ENCODE measurements around the gene DLL3. TPM values are rescaled to one million over a fixed set of nuclear protein-coding genes. Genes with fewer than 3 reads are reported as not detected.
A peak's percentile ranks its signal among the peaks of the same experiment; 100 is the strongest.

Gene DLL3
- total RNA-seq, 1 experiment from 2014 or later, result 3.8 TPM

DNA sequence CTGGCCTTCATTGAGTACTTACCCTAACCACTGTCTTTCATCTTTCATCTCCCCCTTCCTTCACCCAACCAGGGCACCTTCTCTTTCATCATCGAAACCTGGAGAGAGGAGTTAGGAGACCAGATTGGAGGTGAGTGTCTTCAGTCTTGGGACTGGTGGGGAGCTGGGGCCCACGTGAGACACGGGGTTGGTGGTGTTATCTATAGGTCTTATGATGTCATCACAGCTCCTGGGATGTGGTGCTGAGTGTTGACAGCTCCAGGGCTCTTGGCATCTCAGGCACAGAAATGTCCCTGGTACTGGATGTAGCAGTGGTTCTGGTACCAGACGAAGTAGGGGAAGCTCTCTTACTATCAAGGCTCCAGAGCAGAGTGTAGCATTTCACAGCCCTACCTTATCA is 1.8 kb downstream of the DLL3 start:
- H3K9me3 ChIP-seq (replicated peaks), result no peaks in the 10 kb centered on the region
- DNase-seq, result no peak
- peaks cover 3% of the 10 kb centered on the region; the same call in 1 of the 2 replicates for H3K4me1 ChIP-seq
- H3K36me3 ChIP-seq, result no peaks in the 10 kb centered on the region
- H3K27ac ChIP-seq, result no peak overlapping the region
- H3K27me3 ChIP-seq, result peaks cover 15% of the 10 kb centered on the region
- H3K4me3 ChIP-seq, result no peak overlapping the region

DNA sequence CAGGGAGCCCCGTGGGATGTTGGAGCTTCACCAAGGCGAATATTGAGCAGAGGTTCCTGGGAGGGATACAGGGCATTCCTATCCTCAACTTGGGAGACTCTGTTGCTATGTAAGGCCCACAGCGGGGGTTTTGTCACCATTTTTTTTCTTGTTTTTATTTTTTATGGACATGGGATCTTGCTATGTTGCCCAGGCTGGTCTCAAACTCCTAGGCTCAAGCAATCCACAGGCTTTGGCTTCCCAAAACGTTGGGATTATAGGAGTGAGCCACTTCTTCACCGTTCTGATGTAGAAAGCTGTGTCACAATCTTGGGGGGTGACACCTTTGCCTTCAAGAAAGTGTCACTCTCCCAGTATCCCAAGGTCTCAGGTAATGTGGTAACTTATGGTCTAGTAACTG is 2.6 kb downstream of the DLL3 start:
- no peak for DNase-seq
- no peaks in the 10 kb centered on the region for H3K9me3 ChIP-seq (replicated peaks)
- no peak overlapping the region for H3K27ac ChIP-seq
- no peak overlapping the region for H3K4me3 ChIP-seq
- no peaks in the 10 kb centered on the region for H3K36me3 ChIP-seq
- peaks cover 22% of the 10 kb centered on the region for H3K27me3 ChIP-seq
- peaks cover 3% of the 10 kb centered on the region; the same call in 1 of the 2 replicates for H3K4me1 ChIP-seq

DNA sequence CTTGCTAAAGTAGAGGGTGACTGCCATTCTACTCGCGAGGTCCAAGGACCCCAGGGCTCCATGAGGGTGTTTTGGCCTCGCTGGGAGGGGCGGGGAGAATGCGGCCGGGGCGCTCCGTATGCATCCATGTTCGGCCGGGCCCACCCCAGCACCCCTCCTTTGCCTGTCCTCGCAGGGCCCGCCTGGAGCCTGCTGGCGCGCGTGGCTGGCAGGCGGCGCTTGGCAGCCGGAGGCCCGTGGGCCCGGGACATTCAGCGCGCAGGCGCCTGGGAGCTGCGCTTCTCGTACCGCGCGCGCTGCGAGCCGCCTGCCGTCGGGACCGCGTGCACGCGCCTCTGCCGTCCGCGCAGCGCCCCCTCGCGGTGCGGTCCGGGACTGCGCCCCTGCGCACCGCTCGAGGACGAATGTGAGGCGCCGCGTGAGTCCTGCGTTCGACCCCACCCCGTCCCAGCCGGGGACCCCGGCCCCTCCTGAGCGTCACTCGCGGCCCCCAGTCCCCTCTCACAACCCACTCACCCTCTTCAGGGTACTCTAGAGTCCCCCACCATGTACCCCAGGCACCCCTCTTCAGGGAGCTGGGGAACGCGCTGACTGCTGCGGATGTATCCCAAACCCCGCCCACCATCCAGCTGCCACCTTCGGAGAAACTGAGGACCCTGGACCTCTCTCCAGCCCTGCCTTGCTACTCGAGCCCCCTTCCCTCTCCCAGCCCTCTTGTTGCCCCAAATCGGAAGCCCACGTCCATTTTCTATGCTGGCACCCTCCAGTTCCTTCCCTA is 4.1 kb downstream of the DLL3 start:
- H3K9me3 ChIP-seq (replicated peaks), result no peaks in the 10 kb centered on the region
- DNase-seq, result no peak
- peaks cover 26% of the 10 kb centered on the region for H3K27me3 ChIP-seq
- H3K4me1 ChIP-seq, result peaks cover 7% of the 10 kb centered on the region; the same call in 1 of the 2 replicates
- H3K27ac ChIP-seq, result no peak overlapping the region
- H3K36me3 ChIP-seq, result no peaks in the 10 kb centered on the region
- no peak overlapping the region for H3K4me3 ChIP-seq

DNA sequence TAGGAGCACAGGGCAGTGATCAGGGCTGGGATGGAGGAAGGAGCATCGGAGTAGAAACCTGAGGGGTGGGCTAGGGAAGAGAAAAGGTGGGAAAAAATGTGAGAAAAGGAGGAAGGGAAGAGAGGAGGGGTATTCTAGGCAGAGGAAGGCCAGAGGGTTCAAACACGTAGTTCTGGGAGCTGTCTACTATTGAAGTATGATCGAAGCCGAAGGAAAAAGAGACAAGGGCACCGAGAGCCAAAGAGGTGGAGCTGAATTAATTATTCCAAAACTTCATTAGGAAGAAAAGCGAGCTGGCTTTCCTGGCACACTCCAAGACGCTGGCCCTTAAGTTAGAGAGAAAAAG is 7.8 kb downstream of the DLL3 start:
- no peaks in the 10 kb centered on the region for H3K36me3 ChIP-seq
- peaks cover 6% of the 10 kb centered on the region; the same call in 1 of the 2 replicates for H3K4me1 ChIP-seq
- no peak for DNase-seq
- no peak overlapping the region for H3K27ac ChIP-seq
- H3K4me3 ChIP-seq, result peak overlapping the region; percentile 63
- no peaks in the 10 kb centered on the region for H3K9me3 ChIP-seq (replicated peaks)
- peaks cover 21% of the 10 kb centered on the region for H3K27me3 ChIP-seq

DNA sequence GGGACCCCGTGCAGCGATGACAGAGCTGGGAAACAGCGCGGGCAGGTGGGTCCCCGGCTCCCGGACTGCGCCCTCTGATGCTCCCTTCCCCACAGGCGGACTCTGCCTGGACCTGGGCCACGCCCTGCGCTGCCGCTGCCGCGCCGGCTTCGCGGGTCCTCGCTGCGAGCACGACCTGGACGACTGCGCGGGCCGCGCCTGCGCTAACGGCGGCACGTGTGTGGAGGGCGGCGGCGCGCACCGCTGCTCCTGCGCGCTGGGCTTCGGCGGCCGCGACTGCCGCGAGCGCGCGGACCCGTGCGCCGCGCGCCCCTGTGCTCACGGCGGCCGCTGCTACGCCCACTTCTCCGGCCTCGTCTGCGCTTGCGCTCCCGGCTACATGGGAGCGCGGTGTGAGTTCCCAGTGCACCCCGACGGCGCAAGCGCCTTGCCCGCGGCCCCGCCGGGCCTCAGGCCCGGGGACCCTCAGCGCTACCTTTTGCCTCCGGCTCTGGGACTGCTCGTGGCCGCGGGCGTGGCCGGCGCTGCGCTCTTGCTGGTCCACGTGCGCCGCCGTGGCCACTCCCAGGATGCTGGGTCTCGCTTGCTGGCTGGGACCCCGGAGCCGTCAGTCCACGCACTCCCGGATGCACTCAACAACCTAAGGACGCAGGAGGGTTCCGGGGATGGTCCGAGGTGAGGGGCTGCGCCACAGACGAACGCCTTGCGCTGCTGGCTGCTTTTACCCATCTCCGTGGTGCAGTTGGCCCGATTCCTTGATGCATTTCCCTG is 8.4 kb downstream of the DLL3 start:
- peak; percentile 80 to 87 for DNase-seq
- Histone ChIP-seq H3K4me1 (peaks cover 6% of the 10 kb centered on the region; the same call in 1 of the 2 replicates), H3K27ac (no peak overlapping the region), H3K27me3 (peaks cover 21% of the 10 kb centered on the region), H3K36me3 (no peaks in the 10 kb centered on the region), H3K9me3 (replicated peaks) (no peaks in the 10 kb centered on the region), H3K4me3 (peak overlapping the region; percentile 63)

DNA sequence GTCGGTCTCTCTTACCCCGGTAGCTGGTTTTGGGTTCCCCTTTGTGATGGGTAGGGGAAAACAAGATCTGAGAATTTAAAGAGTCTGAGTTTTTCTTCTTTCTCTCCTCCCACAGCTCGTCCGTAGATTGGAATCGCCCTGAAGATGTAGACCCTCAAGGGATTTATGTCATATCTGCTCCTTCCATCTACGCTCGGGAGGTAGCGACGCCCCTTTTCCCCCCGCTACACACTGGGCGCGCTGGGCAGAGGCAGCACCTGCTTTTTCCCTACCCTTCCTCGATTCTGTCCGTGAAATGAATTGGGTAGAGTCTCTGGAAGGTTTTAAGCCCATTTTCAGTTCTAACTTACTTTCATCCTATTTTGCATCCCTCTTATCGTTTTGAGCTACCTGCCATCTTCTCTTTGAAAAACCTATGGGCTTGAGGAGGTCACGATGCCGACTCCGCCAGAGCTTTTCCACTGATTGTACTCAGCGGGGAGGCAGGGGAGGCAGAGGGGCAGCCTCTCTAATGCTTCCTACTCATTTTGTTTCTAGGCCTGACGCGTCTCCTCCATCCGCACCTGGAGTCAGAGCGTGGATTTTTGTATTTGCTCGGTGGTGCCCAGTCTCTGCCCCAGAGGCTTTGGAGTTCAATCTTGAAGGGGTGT is 9.1 kb downstream of the DLL3 start:
- Histone ChIP-seq H3K27ac (no peak overlapping the region), H3K9me3 (replicated peaks) (no peaks in the 10 kb centered on the region), H3K4me1 (peaks cover 6% of the 10 kb centered on the region; the same call in 1 of the 2 replicates), H3K27me3 (peaks cover 21% of the 10 kb centered on the region), H3K36me3 (no peaks in the 10 kb centered on the region), H3K4me3 (peak overlapping the region; percentile 63)
- DNase-seq, result no peak

DNA sequence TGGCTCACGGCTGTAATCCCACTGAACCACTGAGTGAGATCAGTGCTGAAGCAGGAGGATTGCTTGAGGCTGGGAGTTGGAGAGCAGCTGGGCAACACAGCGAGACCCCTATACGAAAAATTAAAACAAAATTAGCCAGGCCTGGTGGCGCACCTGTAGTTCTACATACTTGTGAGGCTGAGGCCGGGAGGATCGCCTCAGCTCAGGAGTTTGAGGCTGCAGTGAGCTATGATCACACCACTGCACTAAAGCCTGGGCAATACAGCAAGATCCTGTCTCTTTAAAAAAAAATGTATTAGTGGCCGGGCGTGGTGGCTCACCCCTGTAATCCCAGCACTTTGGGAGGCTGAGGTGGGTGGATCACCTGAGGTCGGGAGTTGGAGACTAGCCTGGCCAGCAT is 9.9 kb downstream of the DLL3 start:
- no peak for DNase-seq
- H3K27ac ChIP-seq, result no peak overlapping the region
- peaks cover 24% of the 10 kb centered on the region for H3K27me3 ChIP-seq
- H3K36me3 ChIP-seq, result no peaks in the 10 kb centered on the region
- H3K4me3 ChIP-seq, result no peak overlapping the region
- H3K9me3 ChIP-seq (replicated peaks), result no peaks in the 10 kb centered on the region
- H3K4me1 ChIP-seq, result peaks cover 6% of the 10 kb centered on the region; the same call in 1 of the 2 replicates

DNA sequence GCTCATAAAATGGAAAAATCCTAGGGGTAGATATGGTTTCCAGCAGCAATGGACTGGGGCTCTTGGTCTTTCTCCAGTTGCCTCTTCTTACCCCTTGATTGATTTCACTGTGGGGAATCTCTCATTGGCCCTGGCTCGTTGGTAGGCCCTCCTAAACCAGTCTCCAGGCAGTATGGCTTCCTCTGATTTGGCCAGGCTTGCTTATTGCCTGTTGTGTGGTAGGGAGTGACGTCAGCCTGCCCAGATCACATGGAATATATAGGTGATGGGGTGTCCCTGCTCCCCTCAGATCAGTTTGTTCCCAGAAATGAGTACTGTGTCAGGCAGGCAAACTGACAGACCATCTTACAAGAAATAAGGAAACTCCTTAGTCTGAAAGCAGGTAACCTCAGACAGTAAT is 10.5 kb downstream of the DLL3 start:
- no peaks in the 10 kb centered on the region for H3K9me3 ChIP-seq (replicated peaks)
- H3K27me3 ChIP-seq, result peaks cover 27% of the 10 kb centered on the region
- H3K36me3 ChIP-seq, result no peaks in the 10 kb centered on the region
- H3K4me1 ChIP-seq, result peaks cover 6% of the 10 kb centered on the region; the same call in 1 of the 2 replicates
- DNase-seq, result no peak
- no peak overlapping the region for H3K4me3 ChIP-seq
- no peak overlapping the region for H3K27ac ChIP-seq

DNA sequence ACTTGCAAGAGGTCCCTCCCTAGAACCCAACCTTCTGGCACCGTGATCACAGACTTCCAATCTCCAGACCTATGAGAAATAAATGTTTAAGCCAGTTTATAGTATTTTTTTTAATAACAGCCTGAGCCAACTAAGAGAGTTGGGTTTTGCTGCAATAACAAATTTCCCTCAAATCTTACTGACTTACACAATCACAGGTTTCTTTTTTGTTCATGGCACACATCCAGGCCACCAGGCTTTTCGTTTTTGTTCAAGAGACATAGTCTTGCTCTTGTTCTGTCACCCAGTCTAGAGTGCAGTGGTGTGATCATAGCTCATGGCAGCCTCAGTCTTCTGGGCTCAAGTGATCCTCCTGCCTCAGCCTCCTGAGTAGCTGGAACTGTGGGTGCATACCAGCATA is 14.2 kb downstream of the DLL3 start:
- H3K4me3 ChIP-seq, result no peak overlapping the region
- peaks cover 30% of the 10 kb centered on the region for H3K27me3 ChIP-seq
- DNase-seq, result no peak
- no peaks in the 10 kb centered on the region for H3K36me3 ChIP-seq
- H3K4me1 ChIP-seq, result peaks cover 6% of the 10 kb centered on the region; the same call in 1 of the 2 replicates
- no peak overlapping the region for H3K27ac ChIP-seq
- H3K9me3 ChIP-seq (replicated peaks), result no peaks in the 10 kb centered on the region

DNA sequence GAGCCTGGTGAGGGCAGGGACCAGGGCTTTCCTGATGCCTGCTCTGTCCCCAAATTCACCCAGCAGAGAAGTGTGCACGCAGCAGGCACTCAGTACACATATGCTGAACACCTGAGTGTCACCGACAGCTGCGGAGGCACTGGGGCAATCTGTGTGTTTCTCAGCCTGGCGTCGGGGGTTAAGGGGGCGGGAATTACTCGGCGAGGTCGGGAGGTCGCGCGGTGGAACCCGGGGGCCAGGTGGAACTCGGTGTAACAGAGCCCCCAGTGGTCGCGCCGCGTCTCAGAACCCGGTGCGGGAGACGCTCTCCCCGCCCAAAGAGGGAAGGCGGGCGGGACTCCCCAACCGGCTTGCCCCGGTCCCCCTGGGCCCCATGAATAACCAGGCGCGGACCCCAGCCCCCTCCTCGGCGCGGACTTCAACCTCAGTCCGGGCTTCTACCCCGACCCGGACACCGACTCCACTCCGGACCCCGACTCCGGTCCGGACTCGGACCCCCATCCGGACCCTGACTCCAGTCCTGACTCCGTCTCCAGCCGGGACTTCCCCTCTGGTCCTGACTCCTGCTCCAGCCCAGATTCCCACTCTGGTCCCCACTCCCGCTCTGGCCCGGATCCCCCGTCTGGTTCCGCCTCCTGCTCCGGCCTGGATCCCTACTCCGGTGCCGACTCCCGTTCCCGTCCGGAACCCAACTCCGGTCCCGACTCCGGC is 16.2 kb downstream of the DLL3 start, which contains the start of gene SELENOV:
SELENOV (plus strand) TSS at position 300 of the 711 bp plus-strand sequence; CDS start at position 374, 74 bp downstream.
- Histone ChIP-seq H3K4me1 (peaks cover 5% of the 10 kb centered on the region; the same call in 1 of the 2 replicates), H3K9me3 (replicated peaks) (no peaks in the 10 kb centered on the region), H3K36me3 (no peaks in the 10 kb centered on the region), H3K27ac (no peak within 1 kb of the TSS), H3K4me3 (peak within 1 kb of the TSS; percentile 55), H3K27me3 (peaks cover 25% of the 10 kb centered on the region)
- peak; percentile 79 to 86 for DNase-seq

DNA sequence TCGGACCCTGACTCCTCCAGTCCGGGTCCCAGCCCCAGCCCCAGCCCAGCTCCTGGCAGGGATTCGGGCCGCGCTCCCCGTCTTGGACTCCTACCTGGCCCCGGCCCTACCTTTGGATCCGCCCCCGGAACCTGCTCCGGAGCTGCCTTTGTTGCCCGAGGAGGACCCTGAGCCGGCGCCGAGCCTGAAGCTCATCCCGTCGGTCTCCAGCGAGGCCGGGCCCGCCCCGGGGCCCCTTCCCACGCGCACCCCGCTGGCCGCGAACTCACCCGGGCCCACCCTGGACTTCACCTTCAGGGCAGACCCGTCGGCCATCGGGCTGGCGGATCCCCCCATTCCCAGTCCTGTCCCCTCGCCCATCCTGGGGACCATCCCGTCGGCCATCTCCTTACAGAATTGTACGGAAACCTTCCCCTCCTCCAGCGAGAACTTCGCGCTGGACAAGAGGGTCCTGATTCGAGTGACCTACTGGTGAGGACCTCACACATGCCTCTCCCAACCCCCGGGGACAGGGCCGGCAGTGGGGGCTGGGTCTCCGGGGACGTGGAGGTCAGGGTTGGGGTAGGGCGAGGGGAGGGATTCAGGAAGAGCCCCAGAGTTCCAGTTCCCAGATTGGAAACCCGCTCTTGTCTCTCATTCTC is 16.9 kb downstream of the DLL3 start:
- no peak overlapping the region for H3K27ac ChIP-seq
- H3K4me3 ChIP-seq, result peak overlapping the region; percentile 55
- peaks cover 5% of the 10 kb centered on the region; the same call in 1 of the 2 replicates for H3K4me1 ChIP-seq
- peaks cover 25% of the 10 kb centered on the region for H3K27me3 ChIP-seq
- DNase-seq, result no peak
- no peaks in the 10 kb centered on the region for H3K36me3 ChIP-seq
- H3K9me3 ChIP-seq (replicated peaks), result no peaks in the 10 kb centered on the region

DNA sequence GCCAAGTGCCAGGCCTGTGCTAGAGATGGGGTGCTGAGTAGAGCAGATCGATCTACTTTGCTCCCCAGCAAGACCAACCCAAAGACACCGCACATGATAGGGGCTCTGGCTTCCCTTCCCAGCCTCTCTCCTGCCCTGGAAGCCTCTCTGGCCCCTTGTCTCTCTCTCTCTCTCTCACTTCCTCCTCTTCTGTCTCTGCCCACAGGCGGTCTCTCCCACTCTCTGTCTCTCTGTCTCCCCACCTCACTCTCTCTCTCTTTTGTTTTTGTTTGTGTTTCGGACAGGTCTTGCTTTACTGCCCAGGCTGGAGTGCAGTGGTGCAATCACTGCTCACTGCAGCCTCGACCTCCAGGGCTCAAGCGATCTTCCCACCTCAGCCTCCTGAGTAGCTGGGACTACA is 17.5 kb downstream of the DLL3 start:
- no peaks in the 10 kb centered on the region for H3K36me3 ChIP-seq
- no peak overlapping the region for H3K27ac ChIP-seq
- H3K9me3 ChIP-seq (replicated peaks), result no peaks in the 10 kb centered on the region
- H3K27me3 ChIP-seq, result peaks cover 25% of the 10 kb centered on the region
- peak overlapping the region; percentile 55 for H3K4me3 ChIP-seq
- DNase-seq, result no peak
- H3K4me1 ChIP-seq, result peaks cover 5% of the 10 kb centered on the region; the same call in 1 of the 2 replicates

DNA sequence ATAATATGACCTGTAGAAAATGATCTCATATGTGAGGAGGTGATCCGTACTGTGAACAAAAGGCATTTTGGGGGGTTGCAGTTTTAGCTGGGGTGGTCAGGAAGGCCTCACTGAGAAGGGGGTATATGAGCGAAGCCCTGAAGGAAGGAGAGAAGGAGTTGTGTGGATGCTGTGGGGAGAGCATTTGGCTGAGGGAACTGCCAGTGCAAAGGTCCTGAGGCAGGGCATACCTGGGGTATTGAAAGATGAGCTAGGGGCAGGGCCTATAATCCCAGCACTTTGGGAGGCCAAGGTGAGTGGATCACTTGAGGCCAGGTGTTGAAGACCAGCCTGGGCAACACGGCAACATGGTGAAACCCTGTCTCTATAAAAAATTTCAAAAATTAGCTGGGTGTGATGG is 18.7 kb downstream of the DLL3 start:
- Histone ChIP-seq H3K27me3 (peaks cover 25% of the 10 kb centered on the region), H3K36me3 (no peaks in the 10 kb centered on the region), H3K4me1 (peaks cover 5% of the 10 kb centered on the region; the same call in 1 of the 2 replicates), H3K9me3 (replicated peaks) (no peaks in the 10 kb centered on the region), H3K27ac (no peak overlapping the region), H3K4me3 (no peak overlapping the region)
- DNase-seq, result no peak

DNA sequence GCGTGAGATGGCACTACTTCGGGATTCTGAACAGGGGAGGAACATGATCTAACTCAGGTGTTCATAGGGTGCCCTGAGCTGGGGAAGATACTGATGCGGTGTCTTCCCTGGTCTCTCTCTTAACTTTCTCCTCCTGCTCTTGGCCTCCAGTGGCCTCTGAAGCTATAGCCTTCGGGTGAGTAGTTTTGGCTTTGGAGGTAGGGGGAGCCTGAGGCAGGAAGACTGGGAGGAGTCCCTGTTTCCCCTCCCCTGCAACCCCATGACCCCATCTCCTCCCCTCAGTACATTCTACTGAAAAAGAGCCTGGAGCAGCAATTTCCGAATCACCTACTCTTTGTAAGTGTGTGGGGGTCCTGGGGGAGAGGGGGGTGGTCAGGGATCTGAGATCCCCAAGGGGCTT is 19.7 kb downstream of the DLL3 start:
- Histone ChIP-seq H3K36me3 (no peaks in the 10 kb centered on the region), H3K27me3 (peaks cover 22% of the 10 kb centered on the region), H3K4me1 (peaks cover 5% of the 10 kb centered on the region; the same call in 1 of the 2 replicates), H3K27ac (no peak overlapping the region), H3K9me3 (replicated peaks) (no peaks in the 10 kb centered on the region), H3K4me3 (no peak overlapping the region)
- no peak for DNase-seq
